ENCODE measurements around the gene ESYT2. TPM values are rescaled to one million over a fixed set of nuclear protein-coding genes. Genes with fewer than 3 reads are reported as not detected.

ESYT2 gene
- total RNA-seq, 1 donor from 2014 or later, result 60.9 TPM

GRCh38 chr7:158724658-158725505, 104.4 kb downstream of the ESYT2 start:
- H3K27me3 ChIP-seq (ENCODE audit: insufficient read depth, low read length), result no peaks in the 10 kb centered on the region
- H3K4me1 ChIP-seq (ENCODE audit: insufficient read depth, low read length), result no peaks in the 10 kb centered on the region
- no peak for TF ChIP-seq CTCF (IDR thresholded peaks at IDR 0.05; ENCODE audit: insufficient read depth, low read depth, low read length)
- TF ChIP-seq EZH2 (IDR thresholded peaks at IDR 0.05; ENCODE audit: insufficient read depth, low read length), result no peak
- H3K4me3 ChIP-seq (ENCODE audit: insufficient read depth, low read depth, low read length), result no peak overlapping the region
- Mint-ChIP-seq H3K4me1 (ENCODE audit: low read depth, unreplicated experiment) (no peaks in the 10 kb centered on the region), H3K9me3 (ENCODE audit: unreplicated experiment) (peaks cover 4% of the 10 kb centered on the region), H3K27me3 (ENCODE audit: low read depth, unreplicated experiment) (no peaks in the 10 kb centered on the region), H3K4me3 (ENCODE audit: unreplicated experiment) (no peak overlapping the region), H3K36me3 (ENCODE audit: low read depth, unreplicated experiment) (peaks cover 1% of the 10 kb centered on the region), H3K27ac (ENCODE audit: unreplicated experiment) (no peak overlapping the region)
- H3K79me2 ChIP-seq (ENCODE audit: insufficient read depth, low read length), result no peaks in the 10 kb centered on the region
- no peaks in the 10 kb centered on the region for H4K20me1 ChIP-seq (ENCODE audit: insufficient read depth, low read length)
- no peaks in the 10 kb centered on the region for H3K36me3 ChIP-seq (ENCODE audit: insufficient read depth, low read length)
- no peak overlapping the region for H2AFZ ChIP-seq (ENCODE audit: low read depth, low read length)
- DNase-seq (ENCODE audit: low read depth) (no peak), FAIRE-seq (no peak)
- no peak overlapping the region for H3K27ac ChIP-seq (ENCODE audit: low read depth, low read length)
- no peak overlapping the region for H3K4me2 ChIP-seq (ENCODE audit: low read length)
- H3K9ac ChIP-seq (ENCODE audit: low read length), result no peak overlapping the region
- H3K9me3 ChIP-seq (ENCODE audit: insufficient read depth, low read depth, low read length), result no peaks in the 10 kb centered on the region

GRCh38 chr7:158723714-158724385, 105.5 kb downstream of the ESYT2 start:
- Histone ChIP-seq H4K20me1 (ENCODE audit: insufficient read depth, low read length) (no peaks in the 10 kb centered on the region), H3K36me3 (ENCODE audit: insufficient read depth, low read length) (no peaks in the 10 kb centered on the region), H3K4me1 (ENCODE audit: insufficient read depth, low read length) (no peaks in the 10 kb centered on the region), H3K27me3 (ENCODE audit: insufficient read depth, low read length) (no peaks in the 10 kb centered on the region), H3K4me3 (ENCODE audit: insufficient read depth, low read depth, low read length) (no peak overlapping the region), H3K27ac (ENCODE audit: low read depth, low read length) (no peak overlapping the region), H3K4me2 (ENCODE audit: low read length) (no peak overlapping the region), H3K9me3 (ENCODE audit: insufficient read depth, low read depth, low read length) (no peaks in the 10 kb centered on the region), H3K9ac (ENCODE audit: low read length) (no peak overlapping the region), H3K79me2 (ENCODE audit: insufficient read depth, low read length) (no peaks in the 10 kb centered on the region), H2AFZ (ENCODE audit: low read depth, low read length) (no peak overlapping the region)
- TF ChIP-seq EZH2 (IDR thresholded peaks at IDR 0.05; ENCODE audit: insufficient read depth, low read length), result no peak
- TF ChIP-seq CTCF (IDR thresholded peaks at IDR 0.05; ENCODE audit: insufficient read depth, low read depth, low read length), result no peak
- no peaks in the 10 kb centered on the region for H3K4me1 Mint-ChIP-seq (ENCODE audit: low read depth, unreplicated experiment)
- DNase-seq (ENCODE audit: low read depth), result no peak
- H3K27ac Mint-ChIP-seq (ENCODE audit: unreplicated experiment), result no peak overlapping the region
- no peaks in the 10 kb centered on the region for H3K36me3 Mint-ChIP-seq (ENCODE audit: low read depth, unreplicated experiment)
- peaks cover 4% of the 10 kb centered on the region for H3K9me3 Mint-ChIP-seq (ENCODE audit: unreplicated experiment)
- no peak for FAIRE-seq
- no peak overlapping the region for H3K4me3 Mint-ChIP-seq (ENCODE audit: unreplicated experiment)
- peaks cover 5% of the 10 kb centered on the region for H3K27me3 Mint-ChIP-seq (ENCODE audit: low read depth, unreplicated experiment)

Measured in astrocyte (in vitro differentiated cells and primary cell).